ENCODE results near the gene CXCL17.
"Not testable (repeated sequence)": the region's sequence is repeated elsewhere in the genome, so short reads cannot be mapped to it uniquely, and the experiment has no call there.

CXCL17 gene

DNA sequence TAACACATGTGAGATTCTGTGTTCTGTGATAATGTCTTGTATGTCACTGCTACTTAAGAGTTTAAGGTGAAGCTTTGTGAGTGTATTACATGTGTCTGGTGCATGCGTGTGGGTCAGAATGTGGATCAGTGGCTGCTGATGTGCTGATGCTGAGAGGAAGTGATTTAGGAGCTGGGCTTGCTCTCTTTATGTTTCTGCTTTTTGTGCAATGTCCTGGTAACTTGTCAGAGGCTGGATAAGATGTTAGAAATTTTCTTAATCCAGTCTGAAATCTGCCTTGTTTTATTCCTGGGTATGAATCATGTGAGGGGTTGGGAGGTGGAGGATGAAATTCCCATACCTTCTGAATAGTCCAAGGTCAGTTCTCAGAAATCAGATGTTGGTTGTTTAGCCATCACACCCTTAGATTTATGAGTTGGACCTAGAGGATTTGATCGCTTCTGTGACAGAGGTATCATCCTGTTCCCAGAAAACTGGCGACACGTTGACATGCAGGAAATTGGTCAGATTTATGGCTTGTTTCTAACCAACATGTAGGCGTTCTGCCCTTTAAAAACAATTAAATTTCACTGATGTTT, 24.5 kb upstream of the CXCL17 start:
- no peak overlapping the region for H3K4me3 ChIP-seq (ENCODE audit: low read length)

DNA sequence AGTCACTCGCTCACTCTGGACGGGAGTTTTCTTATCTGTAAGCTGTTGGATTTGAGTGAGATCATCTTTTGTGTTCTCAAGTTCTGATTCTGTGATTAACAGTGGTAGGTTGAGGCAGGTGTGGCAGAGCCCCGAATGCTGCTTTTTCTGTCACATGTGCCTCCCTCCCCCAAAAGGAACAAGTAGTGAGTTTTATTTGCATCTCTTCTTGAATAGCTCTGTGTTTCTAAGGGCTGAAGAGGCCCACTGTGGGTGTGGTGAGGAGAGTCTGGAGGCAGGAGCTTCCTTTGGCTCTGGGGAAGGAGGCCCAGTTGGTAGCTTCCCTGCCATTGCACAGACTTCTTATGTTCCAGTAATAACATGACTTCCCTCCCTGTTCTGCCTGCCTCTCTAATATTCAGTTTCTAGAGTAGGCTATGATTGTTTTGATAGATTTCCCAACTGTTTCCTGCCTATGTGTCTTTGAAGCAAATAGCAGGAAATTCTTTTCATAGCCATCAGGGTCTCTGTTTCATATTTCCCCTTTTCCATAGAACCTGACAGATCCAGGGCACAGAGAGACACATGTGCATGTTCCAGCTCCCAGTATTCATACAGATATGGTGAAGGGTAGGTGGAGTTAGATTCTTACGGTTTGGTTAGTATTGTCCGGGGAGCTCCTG, 23.9 kb upstream of the CXCL17 start:
- DNase-seq (ENCODE audit: low read depth, low spot score) = no peak
- H3K4me3 ChIP-seq (ENCODE audit: low read length) = no peak overlapping the region

More for the DNA sequence above, 24.5 kb upstream of the CXCL17 start:
- no peak for DNase-seq (ENCODE audit: low read depth, low spot score)

- no peak for DNase-seq (ENCODE audit: low read depth, low spot score)
- no peak overlapping the region for H3K4me3 ChIP-seq (ENCODE audit: low read length)
Observed at GRCh38 chr19:42465827-42466280, 23.1 kb upstream of the CXCL17 start.

- no peak for DNase-seq (ENCODE audit: low read depth, low spot score)
- no peak overlapping the region for H3K4me3 ChIP-seq (ENCODE audit: low read length)
Observed at GRCh38 chr19:42461700-42462324, 19.1 kb upstream of the CXCL17 start.

GRCh38 chr19:42461231-42461630, 18.5 kb upstream of the CXCL17 start:
- H3K4me3 ChIP-seq (ENCODE audit: low read length); DNase-seq (ENCODE audit: low read depth, low spot score): not testable (repeated sequence)

GRCh38 chr19:42459926-42460325, 17.2 kb upstream of the CXCL17 start:
- DNase-seq (ENCODE audit: low read depth, low spot score) = no peak
- no peak overlapping the region for H3K4me3 ChIP-seq (ENCODE audit: low read length)

- DNase-seq (ENCODE audit: low read depth, low spot score) = no peak
- no peak overlapping the region for H3K4me3 ChIP-seq (ENCODE audit: low read length)
Observed at GRCh38 chr19:42455621-42456081, 12.9 kb upstream of the CXCL17 start.

- no peak overlapping the region for H3K4me3 ChIP-seq (ENCODE audit: low read length)
- DNase-seq (ENCODE audit: low read depth, low spot score) = no peak
Observed at GRCh38 chr19:42455086-42455485, 12.3 kb upstream of the CXCL17 start.

DNA sequence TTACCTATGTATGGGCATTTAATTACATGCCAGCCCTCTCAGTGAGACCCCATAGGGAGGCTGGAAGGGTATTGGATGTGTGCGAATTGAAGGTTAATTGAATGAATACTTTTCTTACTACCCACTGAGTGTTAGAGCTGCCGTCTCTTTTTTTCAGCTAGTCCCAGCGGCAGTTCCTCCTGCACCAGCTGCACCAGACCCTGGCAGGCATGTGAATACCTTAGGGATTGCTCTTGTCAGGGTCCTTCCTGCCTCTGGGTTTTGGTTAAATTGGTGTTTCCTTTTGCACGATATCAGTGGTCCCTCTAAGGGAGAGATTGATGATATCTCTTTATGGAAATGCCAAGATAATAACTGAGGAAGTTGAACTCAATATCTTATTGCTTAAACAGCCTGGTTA, 9.8 kb upstream of the CXCL17 start:
- no peak for DNase-seq (ENCODE audit: low read depth, low spot score)
- H3K4me3 ChIP-seq (ENCODE audit: low read length) = no peak overlapping the region

DNA sequence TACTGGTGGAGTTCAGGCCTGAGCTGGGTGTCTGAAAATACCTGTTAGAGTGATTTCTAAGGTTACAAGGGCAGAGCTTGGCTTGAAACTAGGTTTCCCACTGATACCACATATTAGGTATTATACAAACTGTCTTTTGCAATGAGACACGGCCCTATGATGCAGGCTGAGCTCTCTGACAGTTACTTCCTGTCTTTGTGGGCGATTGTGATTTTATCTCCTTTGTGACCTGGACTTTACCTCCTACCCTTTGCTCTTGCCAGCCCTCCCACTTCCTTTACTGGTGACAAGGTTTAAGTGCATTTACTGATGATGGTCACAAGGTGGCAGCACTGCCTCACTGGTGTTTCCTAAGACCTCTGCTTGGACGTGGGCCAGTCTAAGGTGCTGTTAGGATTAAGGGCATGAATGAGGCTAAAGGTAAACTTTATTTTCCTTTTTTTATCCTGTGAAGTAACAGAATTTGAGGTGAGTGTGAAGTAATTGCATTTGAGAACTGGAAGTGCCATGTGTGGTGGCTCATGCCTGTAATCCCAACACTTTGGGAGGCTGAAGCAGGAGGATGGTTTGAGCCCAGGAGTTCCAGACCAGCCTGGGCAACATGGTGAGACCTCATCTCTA, 7.7 kb upstream of the CXCL17 start:
- H3K4me3 ChIP-seq (ENCODE audit: low read length) = no peak overlapping the region
- DNase-seq (ENCODE audit: low read depth, low spot score) = peak; percentile 83

- not testable (repeated sequence) for DNase-seq (ENCODE audit: low read depth, low spot score); H3K4me3 ChIP-seq (ENCODE audit: low read length)
Observed at GRCh38 chr19:42448306-42448705, 5.6 kb upstream of the CXCL17 start.

GRCh38 chr19:42445948-42446347, 3.2 kb upstream of the CXCL17 start:
- H3K4me3 ChIP-seq (ENCODE audit: low read length) = no peak overlapping the region
- no peak for DNase-seq (ENCODE audit: low read depth, low spot score)

GRCh38 chr19:42443944-42444398, 1.2 kb upstream of the CXCL17 start:
- no peak overlapping the region for H3K4me3 ChIP-seq (ENCODE audit: low read length)
- no peak for DNase-seq (ENCODE audit: low read depth, low spot score)

GRCh38 chr19:42441049-42441445, 1.7 kb downstream of the CXCL17 start:
- H3K4me3 ChIP-seq (ENCODE audit: low read length) = no peak overlapping the region
- DNase-seq (ENCODE audit: low read depth, low spot score) = no peak

DNA sequence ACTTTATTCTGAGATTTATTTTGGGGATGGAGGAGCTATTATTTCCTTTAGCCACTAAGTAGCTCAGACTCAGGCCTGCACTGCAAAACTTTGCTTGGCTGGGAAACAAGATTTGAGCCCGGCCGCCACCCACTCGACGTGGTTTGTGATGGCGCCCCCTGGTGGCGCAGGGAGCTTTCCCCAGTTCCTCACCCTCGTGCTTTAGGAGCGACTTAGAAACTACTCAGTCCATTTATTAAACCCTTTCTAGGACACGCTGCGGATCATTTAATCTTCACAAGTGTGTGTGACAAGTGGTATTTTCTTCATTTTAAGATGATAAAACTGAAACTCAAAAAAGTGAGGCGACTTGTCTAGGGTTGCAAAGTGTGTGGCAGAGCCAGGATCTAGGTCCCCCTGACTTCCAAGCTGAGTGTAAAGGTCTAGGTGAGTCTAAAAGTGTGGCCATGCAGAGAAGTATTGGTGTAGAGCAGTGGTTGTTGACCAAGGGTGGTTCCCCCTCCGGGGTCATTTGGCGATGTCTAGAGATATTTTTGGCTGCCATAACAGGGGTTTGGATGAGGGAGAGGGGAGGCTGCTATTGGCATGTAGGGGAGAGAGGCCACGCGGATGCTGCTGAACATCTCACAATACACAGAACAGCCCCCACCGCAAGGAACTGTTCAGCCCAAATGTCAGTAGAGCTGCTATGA, 2.2 kb downstream of the CXCL17 start:
- H3K4me3 ChIP-seq (ENCODE audit: low read length) = no peak overlapping the region
- DNase-seq (ENCODE audit: low read depth, low spot score) = peak; percentile 62

DNA sequence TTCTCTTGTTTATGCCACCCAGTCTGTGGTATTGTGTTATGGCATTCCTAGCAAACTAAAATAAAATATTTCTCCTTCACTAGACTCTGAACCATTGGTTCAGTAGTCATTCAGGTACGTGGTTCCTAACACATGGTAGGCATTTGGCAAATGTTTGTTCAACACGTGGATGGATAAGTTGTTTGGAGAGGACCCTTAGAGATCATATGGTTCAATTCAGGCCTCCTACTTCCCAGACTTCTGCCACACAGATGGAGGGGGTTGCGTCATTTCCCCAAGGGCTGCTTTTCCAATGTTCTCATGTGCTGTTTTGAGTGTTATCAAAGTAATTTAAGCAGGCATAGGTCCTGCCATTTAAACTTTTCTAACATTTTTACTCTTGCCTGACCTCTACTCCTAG, 6.7 kb downstream of the CXCL17 start:
- no peak for DNase-seq (ENCODE audit: low read depth, low spot score)
- H3K4me3 ChIP-seq (ENCODE audit: low read length) = no peak overlapping the region

GRCh38 chr19:42435316-42435715, 7.4 kb downstream of the CXCL17 start:
- H3K4me3 ChIP-seq (ENCODE audit: low read length) = no peak overlapping the region
- no peak for DNase-seq (ENCODE audit: low read depth, low spot score)

GRCh38 chr19:42433503-42434260, 9.1 kb downstream of the CXCL17 start:
- peak; percentile 22 for DNase-seq (ENCODE audit: low read depth, low spot score)
- no peak overlapping the region for H3K4me3 ChIP-seq (ENCODE audit: low read length)

DNA sequence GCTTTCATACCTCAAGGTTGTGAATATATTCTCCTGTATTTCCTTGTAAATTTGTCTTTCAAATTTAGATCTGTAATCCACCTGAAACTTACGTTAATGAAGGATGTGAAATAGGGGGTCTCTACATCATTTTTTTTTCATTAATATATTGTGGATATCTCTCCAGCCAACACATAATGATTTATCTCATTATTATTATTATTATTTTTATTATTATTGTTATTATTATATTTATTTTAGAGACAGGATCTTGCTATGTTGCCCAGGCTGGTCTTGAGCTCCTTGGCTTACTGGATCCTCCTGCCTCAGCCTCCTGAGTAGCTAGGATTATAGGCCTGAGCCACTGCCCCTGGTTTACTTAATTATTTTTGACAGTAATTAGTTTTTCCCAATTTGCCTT, 11.3 kb downstream of the CXCL17 start:
- DNase-seq (ENCODE audit: low read depth, low spot score) = no peak
- H3K4me3 ChIP-seq (ENCODE audit: low read length) = no peak overlapping the region

All from Jurkat, Clone E6-1 (cell line).